ENCODE measurements around the gene ZNF416. TPM values are rescaled to one million over a fixed set of nuclear protein-coding genes. Genes with fewer than 3 reads are reported as not detected.

ZNF416 gene
- total and polyA plus RNA-seq, 2 of the 8 experiments (the other 6 are each of a cell fraction or from before 2014, with no cell fraction given): 3.2 to 10.3 TPM

- TF ChIP-seq KDM5A (IDR thresholded peaks at IDR 0.05; ENCODE audit: low read length): no peak
- peak; percentile 86 for TF ChIP-seq SIX5 (IDR thresholded peaks at IDR 0.05; ENCODE audit: low read depth, low read length)
- peak; percentile 79 for TF ChIP-seq SAP30 (IDR thresholded peaks at IDR 0.05; ENCODE audit: insufficient read depth, insufficient replicate concordance, low read length)
- TF ChIP-seq HDAC2 (IDR thresholded peaks at IDR 0.05; ENCODE audit: borderline replicate concordance in 1 of 2, low read depth in 2 of 2, low read length in 2 of 2): peak in 1 of 2 experiments; percentile 95; a peak in 2 of 4 replicates
- peak; percentile 88 for TF ChIP-seq SP1 (IDR thresholded peaks at IDR 0.05; ENCODE audit: low read depth, low read length)
- peak; percentile 79 for TF ChIP-seq ASH2L (IDR thresholded peaks at IDR 0.05; ENCODE audit: low read length)
Measured at GRCh38 chr19:57599761-57600383, 21.2 kb upstream of the ZNF416 start, which contains the start of gene ZNF530 (continued).
